HEK293 (cell line): ENCODE measurements around the gene PSEN2.
A peak's percentile ranks its signal among the peaks of the same experiment; 100 is the strongest.

Experiments
- CTCF ChIA-PET: fragments of 350-600 bp; formaldehyde crosslinking; extraction: SDS; loops from one replicate; lab custom pipeline; 2021; ENCODE audit warnings: antibody characterized with exemption; lab: Yijun Ruan, JAX
- POLR2A ChIA-PET: fragments of 300-600 bp; formaldehyde crosslinking; extraction: SDS; loops from one replicate; lab custom pipeline; 2020; ENCODE audit warnings: antibody characterized with exemption, inconsistent platforms; lab: Yijun Ruan, JAX
- H3K27ac ChIP-seq: fragments of 200-500 bp; sonication (Bioruptor generic); 2 replicates; pipeline ENCODE4 v1.5.1; 2014; ENCODE audit warnings: low read depth, low read length, control low read depth, inconsistent platforms; ENCODE audit errors: extremely low read depth
- H3K36me3 ChIP-seq, 2 experiments: fragments of 200-500 bp in 1 of 2; sonication (Bioruptor generic) in 1 of 2; 1 replicate in 1 of 2; 2 replicates in 1 of 2; pipeline ENCODE4 v1.5.1; 2014 to 2017; ENCODE audit warnings: inconsistent platforms in 2 of 2, low read length in 2 of 2; ENCODE audit not compliant: control insufficient read depth in 2 of 2, insufficient read depth in 1 of 2
- H3K4me1 ChIP-seq: fragments of 200-500 bp; sonication (Bioruptor generic); 2 replicates; pipeline ENCODE4 v1.5.1; 2014; ENCODE audit warnings: mild to moderate bottlenecking, low read length, inconsistent platforms; ENCODE audit not compliant: control insufficient read depth, insufficient read depth
- H3K4me3 ChIP-seq: 2 replicates; pipeline ENCODE4 v1.5.1; 2011; ENCODE audit warnings: low read depth, mild to moderate bottlenecking, control low read depth, low read length, moderate library complexity
- H3K9me3 ChIP-seq: fragments of 200-500 bp; sonication (Bioruptor generic); 2 replicates; pipeline ENCODE4 v1.5.1; 2014; ENCODE audit warnings: low read depth, low read length, inconsistent platforms; ENCODE audit not compliant: control insufficient read depth, insufficient read depth
- BCL11B ChIP-seq: fragments of 450-650 bp; formaldehyde crosslinking; IDR thresholded peaks from 2 replicates; pipeline ENCODE4 v1.5.1; 2016; ENCODE audit warnings: low read depth, missing biosample characterization, missing genetic modification characterization
- FEZF1 ChIP-seq: fragments of 450-650 bp; formaldehyde crosslinking; IDR thresholded peaks from 2 replicates; pipeline ENCODE4 v1.5.1; 2016; ENCODE audit warnings: missing biosample characterization, missing genetic modification characterization
- GLI2 ChIP-seq: fragments of 450-650 bp; formaldehyde crosslinking; IDR thresholded peaks from 2 replicates; pipeline ENCODE4; 2017; ENCODE audit warnings: missing biosample characterization, missing genetic modification characterization, low read depth, borderline replicate concordance
- GLIS2 ChIP-seq: fragments of 450-650 bp; formaldehyde crosslinking; IDR thresholded peaks from 2 replicates; pipeline ENCODE4 v1.5.1; 2016; ENCODE audit warnings: missing biosample characterization, missing genetic modification characterization
- IKZF3 ChIP-seq: fragments of 450-650 bp; IDR thresholded peaks from 2 replicates; pipeline ENCODE4 v1.5.0; 2018; ENCODE audit warnings: missing biosample characterization, mild to moderate bottlenecking, missing genetic modification characterization, moderate library complexity
- SCRT1 ChIP-seq: fragments of 450-650 bp; formaldehyde crosslinking; IDR thresholded peaks from 2 replicates; pipeline ENCODE4 v1.5.1; 2016; ENCODE audit warnings: missing biosample characterization, missing genetic modification characterization, borderline replicate concordance
- SP2 ChIP-seq: fragments of 450-650 bp; formaldehyde crosslinking; IDR thresholded peaks from 2 replicates; pipeline ENCODE4 v1.5.1; 2016; ENCODE audit warnings: missing biosample characterization, missing genetic modification characterization
- SP7 ChIP-seq: fragments of 450-650 bp; formaldehyde crosslinking; IDR thresholded peaks from 2 replicates; pipeline ENCODE4 v1.5.1; 2016; ENCODE audit warnings: missing biosample characterization, missing genetic modification characterization
- TCF7L2 ChIP-seq: IDR thresholded peaks from 2 replicates; pipeline ENCODE4 v1.6.1; 2011; ENCODE audit warnings: low read depth, mild to moderate bottlenecking, inconsistent platforms, low read length, moderate library complexity, borderline replicate concordance
- ZBTB1 ChIP-seq: fragments of 450-650 bp; formaldehyde crosslinking; IDR thresholded peaks from 2 replicates; pipeline ENCODE4 v1.5.1; 2016; ENCODE audit warnings: missing biosample characterization, missing genetic modification characterization
- ZBTB7A ChIP-seq: fragments of 450-650 bp; formaldehyde crosslinking; IDR thresholded peaks from 2 replicates; pipeline ENCODE4 v1.5.1; 2016; ENCODE audit warnings: low read depth, missing biosample characterization, missing genetic modification characterization
- ZEB2 ChIP-seq: fragments of 450-650 bp; formaldehyde crosslinking; IDR thresholded peaks from 2 replicates; pipeline ENCODE4 v1.5.1; 2016; ENCODE audit warnings: missing biosample characterization, missing genetic modification characterization
- ZFP37 ChIP-seq: fragments of 450-650 bp; formaldehyde crosslinking; IDR thresholded peaks from 2 replicates; pipeline ENCODE4 v1.5.1; 2016; ENCODE audit warnings: missing biosample characterization, missing genetic modification characterization
- ZNF175 ChIP-seq: fragments of 450-650 bp; formaldehyde crosslinking; IDR thresholded peaks from 2 replicates; pipeline ENCODE4 v1.5.1; 2016; ENCODE audit warnings: missing biosample characterization, missing genetic modification characterization
- ZNF341 ChIP-seq: fragments of 450-650 bp; formaldehyde crosslinking; IDR thresholded peaks from 2 replicates; pipeline ENCODE4; 2016; ENCODE audit warnings: low read depth, missing biosample characterization, missing genetic modification characterization
- ZNF391 ChIP-seq: fragments of 450-650 bp; formaldehyde crosslinking; IDR thresholded peaks from 2 replicates; pipeline ENCODE4 v1.5.1; 2016; ENCODE audit warnings: low read depth, missing biosample characterization, missing genetic modification characterization, borderline replicate concordance
- ZNF501 ChIP-seq: fragments of 450-650 bp; formaldehyde crosslinking; IDR thresholded peaks from 2 replicates; pipeline ENCODE4 v1.5.1; 2016; ENCODE audit warnings: missing biosample characterization, missing genetic modification characterization
- ZNF514 ChIP-seq: fragments of 450-650 bp; formaldehyde crosslinking; IDR thresholded peaks from 2 replicates; pipeline ENCODE4 v1.5.1; 2016; ENCODE audit warnings: missing biosample characterization, missing genetic modification characterization
- ZNF521 ChIP-seq: fragments of 450-650 bp; formaldehyde crosslinking; IDR thresholded peaks from 2 replicates; pipeline ENCODE4 v1.5.1; 2017; ENCODE audit warnings: missing biosample characterization, mild to moderate bottlenecking, missing genetic modification characterization
- ZNF558 ChIP-seq: fragments of 450-650 bp; formaldehyde crosslinking; IDR thresholded peaks from 2 replicates; pipeline ENCODE4 v1.5.1; 2016; ENCODE audit warnings: missing biosample characterization, missing genetic modification characterization
- ZNF561 ChIP-seq: fragments of 450-650 bp; IDR thresholded peaks from 2 replicates; pipeline ENCODE4 v1.5.1; 2018; ENCODE audit warnings: missing biosample characterization, missing genetic modification characterization, borderline replicate concordance
- ZNF600 ChIP-seq: fragments of 450-650 bp; formaldehyde crosslinking; IDR thresholded peaks from 2 replicates; pipeline ENCODE4 v1.5.1; 2016; ENCODE audit warnings: missing biosample characterization, missing genetic modification characterization
- ZNF610 ChIP-seq: fragments of 450-650 bp; formaldehyde crosslinking; IDR thresholded peaks from 2 replicates; pipeline ENCODE4 v1.5.1; 2016; ENCODE audit warnings: missing biosample characterization, missing genetic modification characterization, borderline replicate concordance
- ZNF629 ChIP-seq: fragments of 450-650 bp; formaldehyde crosslinking; IDR thresholded peaks from 2 replicates; pipeline ENCODE4 v1.5.1; 2017; ENCODE audit warnings: missing biosample characterization, missing genetic modification characterization
- ZNF776 ChIP-seq: fragments of 450-650 bp; formaldehyde crosslinking; IDR thresholded peaks from 2 replicates; pipeline ENCODE4 v1.5.0; 2017; ENCODE audit warnings: missing biosample characterization, missing genetic modification characterization, borderline replicate concordance
- ZNF843 ChIP-seq: fragments of 450-650 bp; formaldehyde crosslinking; IDR thresholded peaks from 2 replicates; pipeline ENCODE4 v1.5.1; 2016; ENCODE audit warnings: missing biosample characterization, missing genetic modification characterization
- ZSCAN16 ChIP-seq: fragments of 450-650 bp; formaldehyde crosslinking; IDR thresholded peaks from 2 replicates; pipeline ENCODE4 v1.5.1; 2016; ENCODE audit warnings: missing biosample characterization, missing genetic modification characterization
- ZXDB ChIP-seq: fragments of 450-650 bp; formaldehyde crosslinking; IDR thresholded peaks from 2 replicates; pipeline ENCODE4 v1.5.1; 2016; ENCODE audit warnings: missing biosample characterization, missing genetic modification characterization
- TF ChIP-seq, protein P1 (sequence below): fragments of 450-650 bp; formaldehyde crosslinking; IDR thresholded peaks from 2 replicates; pipeline ENCODE4 v1.5.0; 2017; ENCODE audit warnings: missing biosample characterization, missing genetic modification characterization, borderline replicate concordance
- TF ChIP-seq, protein P2 (sequence below): fragments of 450-650 bp; formaldehyde crosslinking; IDR thresholded peaks from 2 replicates; pipeline ENCODE4 v1.5.1; 2016; ENCODE audit warnings: missing biosample characterization, missing genetic modification characterization
- TF ChIP-seq, protein P3 (sequence below): sonication (generic); formaldehyde crosslinking; IDR thresholded peaks from 2 replicates; pipeline ENCODE4 v1.8.1; 2022; ENCODE audit warnings: mild to moderate bottlenecking, moderate library complexity, missing genetic modification reagents

Gene PSEN2

DNA sequence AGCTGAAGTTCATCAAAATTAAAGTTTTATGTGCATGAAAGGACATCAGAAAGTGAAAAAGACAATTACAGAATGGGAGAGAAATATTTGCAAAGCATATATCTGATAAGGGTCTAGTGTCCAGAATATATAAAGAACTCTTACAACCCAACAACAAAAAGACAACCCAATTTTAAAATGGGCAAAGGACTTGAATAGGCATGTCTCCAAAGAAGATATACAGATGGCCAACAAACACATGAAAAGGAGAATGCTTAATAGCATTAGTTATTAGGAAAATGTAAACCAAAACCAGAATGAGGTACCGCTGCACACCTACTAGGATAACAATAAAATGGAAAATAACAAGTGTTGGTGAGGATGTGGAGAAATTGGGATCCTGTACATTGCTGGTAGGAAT, 1.7 kb upstream of the PSEN2 start:
- ChIA-PET POLR2A (interaction anchor here (0.7 kb wide), 1 partner anchor 866 kb away, joined by 3 read pairs; no protein-coding TSS in a partner anchor), CTCF (no interaction called here)
- H3K36me3 ChIP-seq = no peaks in the 10 kb centered on the region
- peaks cover 10% of the 10 kb centered on the region for H3K4me1 ChIP-seq
- no peak overlapping the region for H3K4me3 ChIP-seq
- no peaks in the 10 kb centered on the region for H3K9me3 ChIP-seq
- no peak overlapping the region for H3K27ac ChIP-seq
- TF ChIP-seq ZNF558 (tag by site-specific recombination) (0 out of 2 replicates have a peak, but pooled peaks have one; percentile 42), ZNF776 (0 out of 2 replicates have a peak, but pooled peaks have one; percentile 22)
- TF ChIP-seq, protein P1, sequence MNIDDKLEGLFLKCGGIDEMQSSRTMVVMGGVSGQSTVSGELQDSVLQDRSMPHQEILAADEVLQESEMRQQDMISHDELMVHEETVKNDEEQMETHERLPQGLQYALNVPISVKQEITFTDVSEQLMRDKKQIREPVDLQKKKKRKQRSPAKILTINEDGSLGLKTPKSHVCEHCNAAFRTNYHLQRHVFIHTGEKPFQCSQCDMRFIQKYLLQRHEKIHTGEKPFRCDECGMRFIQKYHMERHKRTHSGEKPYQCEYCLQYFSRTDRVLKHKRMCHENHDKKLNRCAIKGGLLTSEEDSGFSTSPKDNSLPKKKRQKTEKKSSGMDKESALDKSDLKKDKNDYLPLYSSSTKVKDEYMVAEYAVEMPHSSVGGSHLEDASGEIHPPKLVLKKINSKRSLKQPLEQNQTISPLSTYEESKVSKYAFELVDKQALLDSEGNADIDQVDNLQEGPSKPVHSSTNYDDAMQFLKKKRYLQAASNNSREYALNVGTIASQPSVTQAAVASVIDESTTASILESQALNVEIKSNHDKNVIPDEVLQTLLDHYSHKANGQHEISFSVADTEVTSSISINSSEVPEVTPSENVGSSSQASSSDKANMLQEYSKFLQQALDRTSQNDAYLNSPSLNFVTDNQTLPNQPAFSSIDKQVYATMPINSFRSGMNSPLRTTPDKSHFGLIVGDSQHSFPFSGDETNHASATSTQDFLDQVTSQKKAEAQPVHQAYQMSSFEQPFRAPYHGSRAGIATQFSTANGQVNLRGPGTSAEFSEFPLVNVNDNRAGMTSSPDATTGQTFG (tag by site-specific recombination) = no peak
- TF ChIP-seq, all 188 proteins: peak for 2

DNA sequence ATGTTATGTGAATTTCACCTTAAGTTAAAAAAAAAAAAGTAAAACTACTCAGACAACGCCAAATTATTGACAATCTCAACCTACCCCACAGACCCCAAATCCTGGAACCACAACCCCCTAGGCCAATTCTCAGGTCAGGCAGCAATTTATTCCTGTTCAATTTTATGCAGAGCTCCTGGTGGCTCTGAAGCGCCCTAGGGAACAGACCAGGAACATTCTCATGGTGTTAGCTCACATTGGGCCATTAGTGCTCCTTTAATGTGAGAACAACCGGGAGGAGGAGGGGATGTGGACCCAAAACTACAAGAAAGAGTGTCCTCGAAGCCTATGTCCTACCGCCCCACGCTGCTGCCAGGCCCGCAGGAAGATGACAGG, 403 bp upstream of the PSEN2 start:
- ChIA-PET CTCF (interaction anchor here (0.5 to 0.7 kb wide), 2 partner anchors 44 to 1280 kb away, joined by 3 to 4 read pairs; no protein-coding TSS in a partner anchor), POLR2A (interaction anchor here (0.6 to 1.0 kb wide), 4 partner anchors 55 to 167 kb away, joined by 3 to 9 read pairs (median 4); partner anchors contain the start of gene COQ8A)
- Histone ChIP-seq H3K27ac (peak overlapping the region; percentile 59; the same call in 1 of the 2 replicates), H3K36me3 (no peaks in the 10 kb centered on the region), H3K4me3 (peak overlapping the region; percentile 70), H3K4me1 (peaks cover 15% of the 10 kb centered on the region), H3K9me3 (no peaks in the 10 kb centered on the region)
- TF ChIP-seq ZNF514 (tag by site-specific recombination) = no peak
- TF ChIP-seq ZEB2 = peak; percentile 65
- no peak for TF ChIP-seq ZNF175 (tag by site-specific recombination)
- TF ChIP-seq FEZF1 = no peak
- no peak for TF ChIP-seq IKZF3 (tag by site-specific recombination)
- no peak for TF ChIP-seq ZNF610 (tag by site-specific recombination)
- TF ChIP-seq SP2 = peak; percentile 19; the same call in 1 of the 2 replicates
- TF ChIP-seq ZNF629 (tag by site-specific recombination) = peak; percentile 28; the same call in 1 of the 2 replicates
- TF ChIP-seq ZNF561 (tag by site-specific recombination) = no peak
- 0 out of 2 replicates have a peak, but pooled peaks have one; percentile 33 for TF ChIP-seq ZBTB7A (tag by site-specific recombination)
- no peak for TF ChIP-seq ZNF843 (tag by site-specific recombination)
- no peak for TF ChIP-seq ZNF521 (tag by site-specific recombination)
- no peak for TF ChIP-seq SCRT1 (tag by site-specific recombination)
- TF ChIP-seq ZNF341 (tag by site-specific recombination) = peak; percentile 24; the same call in 1 of the 2 replicates
- TF ChIP-seq SP7 (tag by site-specific recombination) = peak; percentile 41; the same call in 1 of the 2 replicates
- TF ChIP-seq ZSCAN16 (tag by site-specific recombination) = no peak
- peak; percentile 77; the same call in 1 of the 2 replicates for TF ChIP-seq ZFP37 (tag by site-specific recombination)
- TF ChIP-seq, protein P2, sequence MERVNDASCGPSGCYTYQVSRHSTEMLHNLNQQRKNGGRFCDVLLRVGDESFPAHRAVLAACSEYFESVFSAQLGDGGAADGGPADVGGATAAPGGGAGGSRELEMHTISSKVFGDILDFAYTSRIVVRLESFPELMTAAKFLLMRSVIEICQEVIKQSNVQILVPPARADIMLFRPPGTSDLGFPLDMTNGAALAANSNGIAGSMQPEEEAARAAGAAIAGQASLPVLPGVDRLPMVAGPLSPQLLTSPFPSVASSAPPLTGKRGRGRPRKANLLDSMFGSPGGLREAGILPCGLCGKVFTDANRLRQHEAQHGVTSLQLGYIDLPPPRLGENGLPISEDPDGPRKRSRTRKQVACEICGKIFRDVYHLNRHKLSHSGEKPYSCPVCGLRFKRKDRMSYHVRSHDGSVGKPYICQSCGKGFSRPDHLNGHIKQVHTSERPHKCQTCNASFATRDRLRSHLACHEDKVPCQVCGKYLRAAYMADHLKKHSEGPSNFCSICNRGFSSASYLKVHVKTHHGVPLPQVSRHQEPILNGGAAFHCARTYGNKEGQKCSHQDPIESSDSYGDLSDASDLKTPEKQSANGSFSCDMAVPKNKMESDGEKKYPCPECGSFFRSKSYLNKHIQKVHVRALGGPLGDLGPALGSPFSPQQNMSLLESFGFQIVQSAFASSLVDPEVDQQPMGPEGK (tag by site-specific recombination) = peak; percentile 79; the same call in 1 of the 2 replicates
- TF ChIP-seq ZNF600 (tag by site-specific recombination) = no peak; the same call in 1 of the 2 replicates
- no peak for TF ChIP-seq ZBTB1 (tag by site-specific recombination)
- TF ChIP-seq ZXDB = peak; percentile 58; the same call in 1 of the 2 replicates
- TF ChIP-seq ZNF391 (tag by site-specific recombination) = no peak
- no peak for TF ChIP-seq GLI2 (tag by site-specific recombination)
- TF ChIP-seq TCF7L2 = no peak
- no peak for TF ChIP-seq BCL11B (tag by site-specific recombination)
- TF ChIP-seq ZNF501 (tag by site-specific recombination) = peak; percentile 77; the same call in 1 of the 2 replicates
- peak; percentile 72 for TF ChIP-seq GLIS2 (tag by site-specific recombination)
- TF ChIP-seq, protein P3, sequence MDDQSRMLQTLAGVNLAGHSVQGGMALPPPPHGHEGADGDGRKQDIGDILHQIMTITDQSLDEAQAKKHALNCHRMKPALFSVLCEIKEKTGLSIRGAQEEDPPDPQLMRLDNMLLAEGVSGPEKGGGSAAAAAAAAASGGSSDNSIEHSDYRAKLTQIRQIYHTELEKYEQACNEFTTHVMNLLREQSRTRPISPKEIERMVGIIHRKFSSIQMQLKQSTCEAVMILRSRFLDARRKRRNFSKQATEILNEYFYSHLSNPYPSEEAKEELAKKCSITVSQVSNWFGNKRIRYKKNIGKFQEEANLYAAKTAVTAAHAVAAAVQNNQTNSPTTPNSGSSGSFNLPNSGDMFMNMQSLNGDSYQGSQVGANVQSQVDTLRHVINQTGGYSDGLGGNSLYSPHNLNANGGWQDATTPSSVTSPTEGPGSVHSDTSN (CRISPR knock-in tag) = no peak
